GM21723 (cell line): ENCODE results near the gene AZIN2.

ENCODE experiments used
- ATAC-seq: cut with Tn5 transposase; IDR thresholded peaks from one replicate; pipeline ENCODE4 v1.9.1; 2021; ENCODE audit warnings: mild to moderate bottlenecking, moderate library complexity; ENCODE audit not compliant: unreplicated experiment

Gene AZIN2

DNA sequence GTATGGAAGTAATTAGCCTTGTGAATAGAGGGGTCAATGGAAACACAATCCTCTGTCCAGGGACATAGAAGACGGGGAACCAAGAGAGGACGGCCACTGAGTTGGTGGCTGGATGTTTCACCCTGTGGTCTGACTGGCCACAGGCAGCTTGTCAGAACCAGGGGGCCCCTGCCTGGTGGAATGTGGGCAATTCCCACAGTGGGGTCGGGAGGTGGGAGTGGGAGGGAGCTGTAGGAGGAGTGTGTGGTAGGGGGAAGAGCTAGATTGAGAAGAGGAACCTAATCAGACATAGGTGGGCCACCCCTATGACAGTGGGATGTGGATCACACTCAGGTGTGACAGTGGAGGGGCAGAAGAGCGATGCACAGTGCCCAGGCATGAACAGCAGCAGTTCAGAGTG, 69.6 kb downstream of the AZIN2 start:
- no peak for ATAC-seq

DNA sequence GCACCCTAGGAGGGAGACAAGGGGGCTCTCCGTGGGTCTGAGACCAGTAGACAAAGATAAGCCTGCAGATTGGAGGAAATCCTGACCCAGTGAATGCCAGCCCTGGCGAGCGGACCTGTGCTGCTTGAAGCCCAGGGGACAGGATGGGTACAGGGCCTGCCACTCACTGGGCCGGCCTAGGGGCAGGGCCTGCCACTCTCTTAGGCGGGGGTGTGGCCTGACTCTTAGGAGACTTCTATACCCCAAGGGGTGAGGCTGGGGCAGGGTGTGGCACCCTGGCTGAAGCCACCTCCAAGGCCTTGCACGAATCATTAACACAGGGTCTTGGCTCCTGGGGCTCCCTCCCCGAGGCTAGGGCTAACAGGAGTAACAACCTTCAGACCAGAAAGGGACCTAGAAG, 70.2 kb downstream of the AZIN2 start:
- no peak for ATAC-seq

DNA sequence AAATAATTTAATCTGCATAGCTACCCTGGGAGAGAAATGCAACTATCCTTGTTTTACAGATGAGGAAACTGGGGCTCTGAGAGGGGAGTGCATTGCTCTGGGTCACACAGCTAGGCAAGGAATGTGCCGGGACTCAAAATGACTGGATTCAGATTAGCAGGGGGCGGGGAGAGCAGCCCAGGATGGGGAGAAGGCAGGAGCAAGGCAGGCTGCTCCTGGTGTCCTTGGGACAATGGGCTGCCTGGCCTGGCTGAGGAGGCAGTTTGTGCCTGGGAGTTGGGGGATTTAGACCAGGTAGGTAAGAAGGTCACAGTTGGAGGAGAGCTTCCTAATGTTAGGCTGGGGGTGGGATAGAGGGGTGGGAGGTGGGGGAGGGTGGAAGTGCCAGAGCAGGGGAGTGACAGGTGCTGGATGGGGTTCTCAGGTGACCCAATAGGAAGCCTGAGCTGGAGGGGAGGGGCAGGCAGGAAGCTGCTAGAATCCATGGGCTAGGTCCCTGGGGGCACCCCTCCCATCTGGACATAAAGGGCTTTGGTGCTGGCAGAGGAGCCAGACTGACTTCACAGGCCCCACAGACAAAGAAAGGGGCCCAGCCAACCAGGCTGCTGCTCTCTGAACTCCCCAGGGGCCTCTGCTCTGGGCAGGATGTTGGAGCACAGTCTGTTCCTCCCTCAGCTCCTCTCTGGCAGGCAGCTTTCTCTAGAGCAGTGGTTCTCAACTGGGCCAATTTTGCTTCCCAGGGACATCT, 71.9 kb downstream of the AZIN2 start:
- no peak for ATAC-seq

DNA sequence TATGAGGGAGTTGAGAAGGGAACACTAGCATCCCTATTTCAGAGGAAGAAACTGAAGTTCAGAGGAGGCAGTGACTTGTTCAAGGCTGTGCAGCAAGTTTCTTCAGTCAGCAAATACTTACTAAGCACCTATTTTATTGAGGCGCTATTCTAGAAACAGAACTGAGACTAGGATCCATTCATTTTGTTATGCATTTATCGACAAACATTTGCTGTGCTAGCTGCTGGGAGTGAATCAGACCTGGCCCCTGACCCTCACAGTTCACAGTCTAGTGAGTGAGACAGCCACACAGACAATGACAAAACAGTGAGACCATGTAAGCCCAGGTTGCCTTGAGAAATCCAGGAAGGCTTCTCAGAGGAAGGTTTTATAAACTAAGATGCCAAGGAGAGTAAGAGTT, 72.7 kb downstream of the AZIN2 start:
- no peak for ATAC-seq

DNA sequence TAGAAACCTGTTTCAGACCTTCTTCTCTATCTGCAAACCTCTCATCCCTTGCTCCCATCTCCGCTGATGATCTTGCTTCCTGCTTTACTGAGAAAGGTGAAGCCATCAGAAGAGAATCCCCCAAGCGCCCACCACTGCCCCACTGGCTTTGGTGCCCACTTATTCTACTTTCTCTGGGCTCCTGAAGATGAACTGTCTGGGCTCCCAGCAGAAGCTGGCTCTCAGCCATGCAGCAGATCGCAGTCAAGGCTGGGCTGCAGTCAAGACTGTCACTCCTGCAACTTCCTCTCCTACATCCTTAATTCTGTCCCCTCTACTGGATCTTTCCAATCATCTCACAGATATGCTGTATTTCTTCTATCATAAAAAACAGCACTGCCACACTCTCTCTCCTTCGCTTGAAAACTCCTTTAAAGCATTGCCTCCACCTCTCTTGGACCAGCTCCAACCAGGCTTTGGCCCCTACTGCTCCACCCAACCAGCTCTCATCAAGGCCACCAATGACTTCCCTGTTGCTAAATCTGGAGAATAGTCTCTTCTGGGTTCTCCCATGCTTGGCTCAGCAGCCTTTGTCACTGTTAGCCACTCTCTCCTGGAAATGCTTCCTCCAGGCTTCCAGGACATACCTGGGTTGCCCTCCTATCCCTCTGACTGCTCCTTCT, 75.1 kb downstream of the AZIN2 start:
- ATAC-seq: no peak

DNA sequence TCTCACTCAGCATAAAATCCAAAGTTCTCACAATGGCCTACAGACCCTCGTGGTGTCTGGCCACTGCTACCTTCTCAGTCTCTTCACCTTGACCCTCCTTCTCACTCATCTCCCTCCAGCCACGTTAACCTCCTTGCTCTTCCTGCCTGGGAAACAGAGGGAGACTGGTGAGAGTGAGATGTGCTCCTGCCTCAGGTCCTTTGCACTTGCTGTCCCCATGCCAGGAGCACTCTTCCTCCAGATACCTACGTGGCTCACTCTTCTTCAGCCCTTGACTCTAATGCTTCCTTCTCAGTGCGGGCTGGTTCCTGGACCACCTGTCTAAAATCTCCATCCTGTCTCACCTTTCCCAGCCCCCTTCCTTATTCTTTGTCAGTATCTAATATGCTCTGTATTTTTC, 76.2 kb downstream of the AZIN2 start:
- ATAC-seq: no peak

DNA sequence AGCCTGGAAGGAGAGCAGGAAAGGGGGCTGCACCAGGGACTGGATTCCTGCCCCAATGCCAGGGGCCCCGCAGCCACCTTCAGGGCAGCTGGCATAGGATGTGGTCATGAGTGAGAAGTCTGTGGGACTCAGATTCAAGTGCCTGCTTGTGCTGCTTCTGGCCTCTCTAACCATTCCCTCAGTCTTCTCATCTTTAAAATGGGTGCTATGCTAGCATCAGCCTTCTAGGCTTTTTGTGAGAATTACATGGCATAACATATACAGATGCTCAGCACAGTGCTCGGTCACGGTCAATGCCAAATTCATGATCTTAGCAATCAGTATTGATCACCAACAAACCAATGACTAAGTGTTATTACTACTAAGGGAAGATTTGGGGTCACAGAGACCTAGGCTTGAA, 77.4 kb downstream of the AZIN2 start:
- ATAC-seq: no peak

DNA sequence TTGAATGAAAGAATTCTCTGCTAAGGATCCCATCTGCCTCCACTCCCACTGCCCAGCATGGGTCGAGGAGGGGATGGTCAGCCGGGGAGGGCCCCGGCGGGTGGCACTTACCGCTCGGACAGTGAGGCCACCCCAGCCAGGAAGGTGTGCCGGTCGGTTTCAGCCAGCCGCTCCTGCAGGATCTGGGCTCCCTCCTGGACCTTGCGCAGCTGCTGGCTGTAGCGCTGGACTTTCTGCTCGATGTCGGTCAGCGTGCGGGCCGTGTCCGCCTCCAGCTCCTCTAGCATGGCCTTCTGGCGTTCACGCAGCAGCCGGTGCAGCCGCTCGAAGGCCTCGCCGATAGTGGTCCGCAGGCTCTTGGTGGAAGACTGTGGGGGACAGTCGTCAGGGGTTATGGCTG, 78.6 kb downstream of the AZIN2 start:
- ATAC-seq: no peak

DNA sequence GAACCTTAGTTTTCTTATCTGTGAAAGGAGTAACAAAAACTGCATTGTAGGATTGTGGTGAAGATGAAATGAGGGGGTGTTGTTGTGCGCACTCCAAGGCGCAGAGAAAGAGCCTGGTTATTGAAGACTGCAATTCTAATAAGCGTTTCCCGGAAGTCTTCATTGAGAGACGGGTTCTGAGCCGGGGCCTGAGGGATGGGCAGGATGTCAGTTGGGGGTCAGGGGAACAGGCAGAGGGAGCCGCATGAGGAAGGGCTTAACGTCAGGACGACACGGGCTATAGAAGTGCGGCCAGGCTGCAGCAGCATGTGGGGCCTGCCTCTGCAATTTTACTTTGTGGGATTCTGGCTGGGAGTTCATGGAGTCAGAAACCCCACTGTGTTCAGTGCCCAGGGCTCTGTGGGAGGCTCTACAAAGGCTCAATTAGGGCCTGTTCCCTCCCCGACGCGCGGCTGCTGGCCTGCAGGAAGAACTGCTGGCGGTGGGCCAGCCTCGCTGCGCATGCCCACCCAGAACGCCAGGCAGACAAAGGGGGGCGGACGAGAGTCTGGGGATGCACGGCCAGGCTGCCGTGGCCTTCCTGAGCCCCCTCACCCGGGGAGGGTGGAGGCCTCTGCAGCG, 80.2 kb downstream of the AZIN2 start:
- no peak for ATAC-seq

DNA sequence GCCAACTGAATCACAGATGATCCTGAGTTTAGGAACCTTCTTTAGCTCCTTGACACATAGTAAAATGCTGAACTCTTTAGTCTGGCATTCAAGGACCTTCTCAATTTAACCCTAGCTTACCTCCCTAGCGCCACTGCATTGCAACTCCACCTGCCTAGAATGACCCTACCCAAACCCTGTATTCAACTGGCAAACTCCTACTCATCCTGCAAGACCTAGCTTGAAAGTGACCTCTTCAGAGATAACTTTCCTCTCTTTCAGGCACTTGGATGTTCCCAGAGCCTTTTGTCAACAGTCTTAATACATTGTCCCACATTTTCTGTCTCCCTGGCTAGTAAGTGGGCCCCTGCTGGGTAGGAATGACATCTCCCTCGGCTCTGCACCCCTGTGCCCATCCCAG, 81.2 kb downstream of the AZIN2 start:
- ATAC-seq: no peak

DNA sequence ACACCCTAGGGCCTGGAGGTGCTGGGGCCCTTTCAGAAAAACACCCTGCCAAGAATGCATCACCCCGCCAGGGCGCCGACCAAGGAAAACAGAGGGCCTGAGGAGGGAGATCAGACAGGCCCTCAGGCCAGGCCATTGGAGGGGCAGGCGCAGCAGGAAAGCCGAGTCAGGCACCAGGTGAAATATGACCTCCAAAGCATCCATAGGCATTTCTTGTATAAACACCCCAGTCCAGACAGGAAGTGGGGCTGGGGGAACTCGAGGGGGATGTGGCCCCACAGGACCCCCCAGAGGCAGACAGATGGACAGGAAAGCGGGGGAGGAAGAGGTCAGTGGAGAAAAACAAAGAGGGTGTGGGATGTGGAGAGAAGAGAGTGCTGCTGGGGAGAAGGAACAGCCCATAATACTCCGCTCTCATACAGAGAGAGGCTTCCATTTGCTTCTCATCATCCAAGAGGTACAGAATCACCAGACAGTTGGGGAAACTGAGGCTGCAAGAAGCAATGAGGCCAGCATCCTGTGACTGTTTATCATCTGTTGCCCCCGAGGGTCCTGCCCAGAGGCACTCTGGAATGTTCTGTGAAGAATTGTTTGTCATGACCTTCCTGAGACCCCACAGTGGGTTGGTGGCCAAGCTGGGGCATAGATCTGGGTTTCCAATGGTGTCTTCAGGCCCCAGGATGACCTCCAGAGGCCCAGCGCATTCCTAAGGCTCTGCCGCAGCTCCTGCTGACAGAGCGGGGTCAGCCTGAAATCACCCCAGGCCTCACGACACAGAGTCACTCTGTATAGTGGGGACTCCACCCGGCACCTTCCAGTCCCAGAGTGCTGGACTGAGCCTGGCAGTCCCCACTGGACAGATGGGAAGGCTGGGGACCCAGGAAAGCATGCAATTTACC, 82.9 kb downstream of the AZIN2 start:
- ATAC-seq: no peak

DNA sequence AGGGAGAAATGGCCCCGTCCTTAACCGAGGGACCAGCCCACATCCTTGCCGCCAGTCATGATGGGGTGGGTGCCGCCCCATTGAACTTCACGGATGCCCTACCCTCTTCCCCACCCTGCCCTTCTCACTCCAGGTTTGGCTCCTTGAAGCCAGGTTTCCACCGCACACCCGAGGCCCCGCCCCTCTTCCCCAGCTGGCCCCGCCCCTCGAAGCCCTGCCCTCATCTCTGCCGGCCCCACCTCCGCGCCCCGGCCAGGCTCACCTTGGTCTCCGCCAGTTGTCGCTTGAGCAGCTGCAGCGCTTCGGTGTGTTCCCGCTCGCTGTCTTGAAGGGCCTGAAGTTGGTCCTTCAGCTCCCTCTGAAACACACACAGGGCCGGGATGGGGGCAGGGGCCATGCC, 84.3 kb downstream of the AZIN2 start:
- ATAC-seq: no peak

DNA sequence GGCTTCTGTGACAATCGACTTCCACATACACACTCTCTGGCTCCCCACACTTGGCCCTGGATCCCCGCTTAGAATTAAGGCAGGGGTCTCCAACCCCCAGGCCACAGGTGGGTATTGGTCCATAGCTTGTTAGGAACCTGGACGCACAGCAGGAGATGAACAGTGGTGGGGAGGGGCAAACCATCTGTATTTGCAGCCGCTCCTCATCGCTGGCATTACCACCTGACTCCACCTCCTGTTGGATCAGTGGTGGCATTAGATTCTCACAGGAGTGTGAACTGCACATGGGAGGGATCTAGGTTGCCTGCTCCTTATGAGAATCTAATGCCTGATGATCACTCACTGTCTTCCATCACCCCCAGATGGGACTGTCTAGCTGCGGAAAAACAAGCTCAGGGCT, 84.9 kb downstream of the AZIN2 start:
- no peak for ATAC-seq

DNA sequence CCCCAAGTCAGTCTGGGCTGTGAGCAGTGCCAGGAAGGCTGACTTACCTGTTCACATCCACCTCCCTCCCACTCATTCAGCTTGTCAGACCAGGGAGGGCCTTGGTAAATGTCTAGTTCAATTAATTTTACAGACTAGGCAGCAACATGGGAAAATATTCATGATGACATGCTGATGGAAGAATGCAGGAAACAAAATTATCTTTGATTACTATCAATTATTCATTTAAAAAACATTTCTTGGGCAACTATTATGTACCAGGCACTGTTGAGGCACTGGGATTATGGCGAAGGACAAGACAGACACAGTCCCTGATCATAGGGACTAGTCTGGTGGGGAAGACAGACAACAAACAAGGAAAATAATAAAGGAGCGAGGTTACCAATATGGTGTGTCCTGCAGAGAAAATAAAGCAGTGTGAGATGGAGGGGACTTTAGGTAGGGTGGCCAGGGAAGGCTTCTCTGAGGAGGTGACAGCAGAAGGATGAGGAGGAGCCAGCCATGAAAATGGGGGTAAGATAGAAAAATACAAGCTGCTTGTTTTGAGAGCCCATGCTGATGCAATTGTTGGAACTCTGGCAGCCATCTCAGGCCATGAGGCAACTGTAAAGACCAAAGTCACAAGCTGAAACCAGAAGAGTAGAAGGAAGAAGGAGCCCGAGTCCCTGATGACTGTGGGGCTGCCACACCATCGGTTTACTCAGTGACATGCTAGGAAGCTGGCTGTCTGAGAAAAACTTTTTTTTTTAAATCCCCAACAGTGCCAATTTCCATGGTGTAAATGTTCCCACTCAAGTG, 86.9 kb downstream of the AZIN2 start:
- ATAC-seq: no peak

DNA sequence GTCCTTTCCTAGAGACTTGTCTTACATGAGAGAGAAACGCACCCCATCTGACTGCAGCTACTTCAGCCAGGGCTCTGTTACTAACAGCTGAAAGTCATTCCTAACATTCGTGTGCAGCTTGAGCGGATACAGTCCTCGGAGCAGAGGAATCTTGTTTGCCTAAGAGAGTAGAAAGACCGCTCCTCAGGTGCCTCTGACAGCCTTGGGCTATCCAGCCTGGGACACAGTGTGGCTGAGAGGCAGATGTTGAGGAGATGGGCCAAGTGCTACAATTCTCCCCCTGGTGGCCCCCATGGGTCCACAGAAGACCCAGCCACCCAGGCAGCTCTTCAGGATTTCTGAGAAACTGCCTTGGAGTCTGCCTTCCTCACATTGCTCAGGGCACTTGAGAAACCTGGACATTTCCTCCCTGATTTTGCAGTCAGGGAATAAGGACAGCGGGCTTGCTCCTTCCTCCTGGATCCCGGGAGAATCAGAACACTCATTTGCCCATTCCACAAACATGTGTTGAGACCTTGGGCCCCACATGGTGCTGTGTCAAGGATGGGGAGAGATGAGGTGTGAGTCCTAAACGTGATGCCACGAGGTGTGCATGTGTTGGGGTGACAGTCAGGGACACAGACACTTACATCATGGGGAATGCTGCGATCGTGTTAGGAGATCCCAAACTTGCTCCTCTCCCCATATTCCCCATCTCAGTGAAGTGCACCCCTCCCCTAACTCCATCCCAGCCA, 87.8 kb downstream of the AZIN2 start:
- no peak for ATAC-seq

DNA sequence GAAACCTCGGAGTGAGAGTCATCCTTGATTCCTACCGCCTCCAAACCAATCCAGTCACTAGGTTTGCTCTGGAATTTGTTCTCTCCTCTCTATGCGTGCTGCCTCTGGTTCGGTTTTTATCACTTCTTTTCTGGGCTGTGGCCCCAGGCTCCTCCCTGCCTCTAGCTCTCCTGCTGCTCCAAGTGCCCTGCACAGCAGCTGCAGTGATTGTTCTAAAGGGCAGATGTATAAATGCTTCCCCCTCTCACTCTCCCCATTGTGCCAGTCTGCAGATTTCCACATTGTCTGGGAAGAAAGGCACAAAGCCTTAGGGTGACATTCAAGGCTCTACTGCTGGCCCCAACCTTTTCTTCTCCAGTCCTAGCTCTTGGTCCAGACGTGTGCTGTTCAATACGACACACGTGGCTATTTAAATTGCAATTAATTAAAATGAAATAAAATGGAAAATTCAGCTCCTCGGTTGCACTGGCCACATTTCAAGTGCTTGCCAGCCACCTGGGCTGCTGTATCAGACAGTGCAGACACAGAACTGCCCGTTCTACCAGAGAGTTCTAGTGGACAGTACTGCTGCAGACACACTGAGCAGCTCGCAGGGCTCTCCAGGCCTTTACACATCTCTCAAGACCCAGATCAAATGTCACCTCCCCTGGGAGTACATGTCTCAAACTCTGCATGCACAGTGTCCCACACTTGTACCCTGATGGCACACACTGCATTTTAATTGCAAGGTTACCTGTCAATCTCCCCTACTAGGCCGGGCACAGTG, 88.5 kb downstream of the AZIN2 start:
- no peak for ATAC-seq
